ENCODE measurements around the gene TRIO.

Gene TRIO

GRCh38 chr5:14497311-14497710, 354.2 kb downstream of the TRIO start:
- no peak for DNase-seq (ENCODE audit: low read depth in 1 of 2, low spot score in 1 of 2)

GRCh38 chr5:14501353-14502293, 358.5 kb downstream of the TRIO start:
- no peak for DNase-seq (ENCODE audit: low read depth in 1 of 2, low spot score in 1 of 2)

GRCh38 chr5:14502294-14502690, 359.1 kb downstream of the TRIO start:
- no peak for DNase-seq (ENCODE audit: low read depth in 1 of 2, low spot score in 1 of 2)

GRCh38 chr5:14503017-14503680, 360.0 kb downstream of the TRIO start:
- DNase-seq (ENCODE audit: low read depth in 1 of 2, low spot score in 1 of 2), result no peak

GRCh38 chr5:14503681-14504331, 360.7 kb downstream of the TRIO start:
- no peak for DNase-seq (ENCODE audit: low read depth in 1 of 2, low spot score in 1 of 2)

- DNase-seq (ENCODE audit: low read depth in 1 of 2, low spot score in 1 of 2), result no peak
These were observed 361.2 kb downstream of the TRIO start for GRCh38 chr5:14504332-14504727.

GRCh38 chr5:14504816-14505215, 361.7 kb downstream of the TRIO start:
- DNase-seq (ENCODE audit: low read depth in 1 of 2, low spot score in 1 of 2), result no peak

GRCh38 chr5:14505310-14506139, 362.4 kb downstream of the TRIO start:
- DNase-seq (ENCODE audit: low read depth in 1 of 2, low spot score in 1 of 2), result no peak

GRCh38 chr5:14506140-14506538, 363.0 kb downstream of the TRIO start:
- DNase-seq (ENCODE audit: low read depth in 1 of 2, low spot score in 1 of 2), result no peak

- no peak for DNase-seq (ENCODE audit: low read depth in 1 of 2, low spot score in 1 of 2)
These were observed 363.5 kb downstream of the TRIO start for GRCh38 chr5:14506661-14507060.

GRCh38 chr5:14507156-14507941, 364.2 kb downstream of the TRIO start:
- DNase-seq (ENCODE audit: low read depth in 1 of 2, low spot score in 1 of 2), result no peak

GRCh38 chr5:14508046-14508445, 364.9 kb downstream of the TRIO start:
- no peak for DNase-seq (ENCODE audit: low read depth in 1 of 2, low spot score in 1 of 2)

- no peak for DNase-seq (ENCODE audit: low read depth in 1 of 2, low spot score in 1 of 2)
These were observed 366.4 kb downstream of the TRIO start for GRCh38 chr5:14509556-14509955.

GRCh38 chr5:14510156-14510734, 367.1 kb downstream of the TRIO start:
- no peak for DNase-seq (ENCODE audit: low read depth in 1 of 2, low spot score in 1 of 2)

GRCh38 chr5:14510880-14511279, 367.7 kb downstream of the TRIO start:
- no peak for DNase-seq (ENCODE audit: low read depth in 1 of 2, low spot score in 1 of 2)

GRCh38 chr5:14512574-14512973, 369.4 kb downstream of the TRIO start:
- no peak for DNase-seq (ENCODE audit: low read depth in 1 of 2, low spot score in 1 of 2)

- DNase-seq (ENCODE audit: low read depth in 1 of 2, low spot score in 1 of 2), result no peak
These were observed 370.1 kb downstream of the TRIO start for GRCh38 chr5:14513266-14513665.

GRCh38 chr5:14516901-14517300, 373.8 kb downstream of the TRIO start:
- no peak for DNase-seq (ENCODE audit: low read depth in 1 of 2, low spot score in 1 of 2)

GRCh38 chr5:14518638-14519037, 375.5 kb downstream of the TRIO start:
- no peak for DNase-seq (ENCODE audit: low read depth in 1 of 2, low spot score in 1 of 2)

GRCh38 chr5:14521748-14522147, 378.6 kb downstream of the TRIO start:
- no peak for DNase-seq (ENCODE audit: low read depth in 1 of 2, low spot score in 1 of 2)
